CD14-positive monocyte (primary cell): Measurements from ENCODE around the gene PSRC1. TPM values are rescaled to one million over a fixed set of nuclear protein-coding genes. Genes with fewer than 3 reads are reported as not detected.

Source experiments
- DNase-seq, 3 donors: peaks; one replicate each; pipeline ENCODE4 v3.0.0-alpha.2; 2011 to 2022
- H2AFZ ChIP-seq: 2 replicates; pipeline ENCODE4 v1.6.0; 2012; ENCODE audit warnings: mild to moderate bottlenecking, low read depth, low read length, inconsistent platforms; ENCODE audit not compliant: insufficient read depth, poor library complexity, severe bottlenecking
- H3K27ac ChIP-seq, 2 donors: 1 replicate in 1 of 2; 2 replicates in 1 of 2; pipeline ENCODE4 v1.5.1; 2012 to 2013; ENCODE audit warnings: low read length in 2 of 2, control low read depth in 1 of 2, inconsistent platforms in 1 of 2, low read depth in 1 of 2, mild to moderate bottlenecking in 1 of 2
- H3K27me3 ChIP-seq, 2 donors: one replicate each; pipeline versions ENCODE4 v1.6.0 to v1.6.1; 2011 to 2013; ENCODE audit warnings: low read length in 2 of 2; ENCODE audit not compliant: control insufficient read depth in 2 of 2, insufficient read depth in 2 of 2
- H3K36me3 ChIP-seq, 2 donors: replicated peaks in 1 of 2; 1 replicate in 1 of 2; 2 replicates in 1 of 2; pipeline versions ENCODE4 v1.5.1 to v1.6.1; 2012 to 2013; ENCODE audit warnings: low read length in 2 of 2, control low read depth in 1 of 2, inconsistent platforms in 1 of 2, mild to moderate bottlenecking in 1 of 2; ENCODE audit not compliant: insufficient read depth in 2 of 2, control insufficient read depth in 1 of 2
- H3K4me1 ChIP-seq, 2 donors: 1 replicate in 1 of 2; 2 replicates in 1 of 2; pipeline versions ENCODE4 v1.5.1 to v1.6.1; 2012 to 2013; ENCODE audit warnings: low read length in 2 of 2, control low read depth in 1 of 2, inconsistent platforms in 1 of 2, mild to moderate bottlenecking in 1 of 2, moderate library complexity in 1 of 2; ENCODE audit not compliant: insufficient read depth in 2 of 2, control insufficient read depth in 1 of 2
- H3K4me2 ChIP-seq: replicated peaks from 2 replicates; pipeline ENCODE3; 2012; ENCODE audit warnings: low read length, moderate library complexity, mild to moderate bottlenecking; ENCODE audit not compliant: poor library complexity, severe bottlenecking; ENCODE audit errors: extremely low read depth
- H3K4me3 ChIP-seq, 3 experiments: fragments of 200-600 bp in 1 of 3; sonication (generic) in 1 of 3; replicated peaks in 1 of 3; 1 replicate in 2 of 3; 2 replicates in 1 of 3; pipeline ENCODE4 v1.5.1; 2011 to 2013; ENCODE audit warnings: low read length in 3 of 3, mild to moderate bottlenecking in 3 of 3, control low read depth in 2 of 3, low read depth in 2 of 3, inconsistent platforms in 1 of 3, moderate library complexity in 1 of 3
- H3K79me2 ChIP-seq: 2 replicates; pipeline ENCODE4 v1.6.0; 2012; ENCODE audit warnings: mild to moderate bottlenecking, control low read depth, inconsistent platforms, low read length, moderate library complexity; ENCODE audit not compliant: insufficient read depth
- H3K9ac ChIP-seq: 2 replicates; pipeline ENCODE4 v1.6.0; 2017; ENCODE audit warnings: low read length, mild to moderate bottlenecking; ENCODE audit not compliant: insufficient read depth, poor library complexity, severe bottlenecking
- H3K9me3 ChIP-seq, 2 donors: replicated peaks in 1 of 2; 1 replicate in 1 of 2; 2 replicates in 1 of 2; pipeline versions ENCODE4 v1.5.1 to v1.6.1; 2012 to 2013; ENCODE audit warnings: low read length in 2 of 2, control low read depth in 1 of 2; ENCODE audit not compliant: control insufficient read depth in 1 of 2, insufficient read depth in 1 of 2
- H4K20me1 ChIP-seq: 2 replicates; pipeline ENCODE4 v1.6.0; 2012; ENCODE audit warnings: mild to moderate bottlenecking, low read length, control low read depth, moderate library complexity; ENCODE audit not compliant: insufficient read depth
- H3K27ac Mint-ChIP-seq, 7 donors: one replicate each; pipeline ENCODE4 v1.8.0; 2020; ENCODE audit warnings: mild to moderate bottlenecking in 7 of 7, mixed read lengths in 7 of 7, moderate library complexity in 6 of 7, inconsistent platforms in 2 of 7
- H3K27me3 Mint-ChIP-seq, 3 donors: one replicate each; pipeline ENCODE4 v1.8.0; 2021 to 2022; ENCODE audit warnings: low read depth in 3 of 3, mild to moderate bottlenecking in 3 of 3, mixed read lengths in 3 of 3, moderate library complexity in 3 of 3, inconsistent platforms in 1 of 3
- H3K36me3 Mint-ChIP-seq, 2 donors: one replicate each; pipeline ENCODE4 v1.8.0; 2020; ENCODE audit warnings: mixed read lengths in 2 of 2, inconsistent platforms in 1 of 2, mild to moderate bottlenecking in 1 of 2
- H3K4me1 Mint-ChIP-seq: one replicate; pipeline ENCODE4 v1.8.0; 2020; ENCODE audit warnings: mild to moderate bottlenecking, mixed read lengths
- H3K4me3 Mint-ChIP-seq, 2 donors: one replicate each; pipeline ENCODE4 v1.8.0; 2020; ENCODE audit warnings: mild to moderate bottlenecking in 2 of 2, mixed read lengths in 2 of 2, moderate library complexity in 1 of 2
- H3K9me3 Mint-ChIP-seq, 7 donors: one replicate each; pipeline ENCODE4 v1.8.0; 2020 to 2022; ENCODE audit warnings: mixed read lengths in 7 of 7, mild to moderate bottlenecking in 6 of 7, moderate library complexity in 6 of 7, inconsistent platforms in 2 of 7
- CTCF ChIP-seq: fragments of 200-600 bp; IDR thresholded peaks from one replicate; pipeline ENCODE4 v1.8.0; 2022; ENCODE audit warnings: antibody characterized with exemption, mild to moderate bottlenecking
- WGBS: methylation state at CpG from one replicate; pipeline ENCODE4 v1.1.5; 2013; ENCODE audit warnings: missing lambda C conversion rate; ENCODE audit not compliant: insufficient coverage; 5-methylcytosine and 5-hydroxymethylcytosine counted together
- intact Hi-C, 2 donors: fragments of 100-400 bp; cut with micrococcal nuclease; formaldehyde crosslinking; loops; one replicate each; pipeline versions ENCODE4 v1.15.0 to v1.15.1; 2023
- polyA plus RNA-seq, 3 donors: library from polyadenylated mRNA; depleted of rRNA in 1 of 3; unstranded in 2 of 3; stranded (reverse) in 1 of 3; fragments of 300-500 nt in 2 of 3; fragments of >200 nt in 1 of 3; fragmentation: Illumina TruSeq in 2 of 3; gene quantifications; 1 replicate in 2 of 3; 2 replicates in 1 of 3; pipeline ENCODE4 v1.2.3, GENCODE V29; 2012 to 2021

Gene PSRC1
- polyA plus RNA-seq, 3 donors, result 5.8 to 25.5 (median 7.1) TPM

DNA sequence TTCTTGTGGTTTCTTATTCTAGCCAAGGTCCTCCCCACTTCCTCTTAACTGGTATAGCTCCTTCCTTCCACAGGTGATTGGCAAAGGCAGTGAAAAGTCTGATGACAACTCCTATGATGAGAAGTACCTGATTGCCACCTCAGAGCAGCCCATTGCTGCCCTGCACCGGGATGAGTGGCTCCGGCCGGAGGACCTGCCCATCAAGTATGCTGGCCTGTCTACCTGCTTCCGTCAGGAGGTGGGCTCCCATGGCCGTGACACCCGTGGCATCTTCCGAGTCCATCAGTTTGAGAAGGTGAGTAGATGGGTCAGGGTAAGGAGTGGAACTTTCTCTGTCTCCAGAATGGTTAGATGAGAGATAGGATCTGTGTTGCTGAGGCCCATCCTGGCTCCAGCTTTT is 47.8 kb downstream of the PSRC1 start:
- intact Hi-C loops, result no loop called here
- H3K27ac Mint-ChIP-seq, result no peak overlapping the region

GRCh38 chr1:109231066-109231465 is 51.9 kb downstream of the PSRC1 start:
- Mint-ChIP-seq H3K27me3 (no peaks in the 10 kb centered on the region), H3K27ac (no peak overlapping the region), H3K4me3 (no peak overlapping the region), H3K4me1 (no peaks in the 10 kb centered on the region), H3K9me3 (no peaks in the 10 kb centered on the region), H3K36me3 (peaks cover 76 to 88% of the 10 kb centered on the region in 2 donors)
- Histone ChIP-seq H3K4me1 (no peaks in the 10 kb centered on the region), H3K27ac (no peak overlapping the region), H3K4me3 (no peak overlapping the region), H3K27me3 (no peaks in the 10 kb centered on the region), H2AFZ (no peak overlapping the region), H3K9ac (no peak overlapping the region), H3K79me2 (no peaks in the 10 kb centered on the region), H3K36me3 (peaks cover 64 to 92% of the 10 kb centered on the region in 2 donors), H3K9me3 (no peaks in the 10 kb centered on the region), H3K4me2 (no peak overlapping the region), H4K20me1 (peaks cover 24% of the 10 kb centered on the region)
- WGBS, result 100% methylated on average over 3 of the region's 3 CpGs
- no peak for TF ChIP-seq CTCF
- intact Hi-C loops, result no loop called here
- DNase-seq, result no peak

More for the DNA sequence above, 47.8 kb downstream of the PSRC1 start:
- no peak overlapping the region for H3K9ac ChIP-seq
- no peaks in the 10 kb centered on the region for H3K27me3 ChIP-seq
- no peak overlapping the region for H2AFZ ChIP-seq
- 97% methylated on average over 7 of the region's 7 CpGs for WGBS
- H3K36me3 Mint-ChIP-seq, result peaks cover 75 to 81% of the 10 kb centered on the region in 2 donors
- peaks cover 0 to 1% (median 0%) of the 10 kb centered on the region in 3 donors for H3K27me3 Mint-ChIP-seq
- no peak for TF ChIP-seq CTCF
- no peaks in the 10 kb centered on the region for H3K4me1 ChIP-seq
- H3K79me2 ChIP-seq, result no peaks in the 10 kb centered on the region
- no peaks in the 10 kb centered on the region for H3K9me3 Mint-ChIP-seq
- H3K36me3 ChIP-seq, result peaks cover 73 to 89% of the 10 kb centered on the region in 2 donors
- DNase-seq, result no peak
- H3K9me3 ChIP-seq, result no peaks in the 10 kb centered on the region
- no peak overlapping the region for H3K27ac ChIP-seq
- no peak overlapping the region for H3K4me3 ChIP-seq
- no peaks in the 10 kb centered on the region for H3K4me1 Mint-ChIP-seq
- H4K20me1 ChIP-seq, result peaks cover 5% of the 10 kb centered on the region
- H3K4me3 Mint-ChIP-seq, result no peak overlapping the region
- no peak overlapping the region for H3K4me2 ChIP-seq

Other genes starting within 250 kb of the PSRC1 start
- 1 to 10 TPM; 5.2 to 7.6 (median 6.0) TPM for gene WDR47, start 241.0 kb downstream of the PSRC1 start, polyA plus RNA-seq
- gene TAF13, start 207.1 kb downstream of the PSRC1 start, polyA plus RNA-seq, result 10 to 100 TPM in 1 of 3 donors, 1 to 10 TPM in 2; 1.2 to 17.7 (median 5.2) TPM
- 10 to 100 TPM; 39.2 to 50.8 (median 43.3) TPM for gene TMEM167B, start 192.4 kb downstream of the PSRC1 start, polyA plus RNA-seq
- under 1 TPM in 1 of 3 donors, not detected in 2; 0.12 TPM for gene ELAPOR1, start 169.0 kb downstream of the PSRC1 start, polyA plus RNA-seq
- gene SARS1, start 69.2 kb downstream of the PSRC1 start, polyA plus RNA-seq, result 100 to 1,000 TPM in 1 of 3 donors, 10 to 100 TPM in 2; 70.1 to 107 (median 99.1) TPM
- under 1 TPM; 0.03 to 0.97 (median 0.04) TPM for gene CELSR2, start 33.6 kb downstream of the PSRC1 start, polyA plus RNA-seq
- under 1 TPM in 1 of 3 donors, not detected in 2; 0.13 TPM for gene MYBPHL, start 23.9 kb upstream of the PSRC1 start, polyA plus RNA-seq
- gene SORT1, start 114.8 kb upstream of the PSRC1 start, polyA plus RNA-seq, result 10 to 100 TPM; 21.3 to 41.1 (median 35.3) TPM
- gene PSMA5, start 143.3 kb upstream of the PSRC1 start, polyA plus RNA-seq, result 100 to 1,000 TPM in 2 of 3 donors, 10 to 100 TPM in 1; 36.6 to 119 (median 118) TPM
- gene SYPL2, start 183.4 kb upstream of the PSRC1 start, polyA plus RNA-seq, result under 1 TPM in 2 of 3 donors, not detected in 1; 0.03 to 0.12 TPM
- 1 to 10 TPM; 1.1 to 3.6 (median 1.7) TPM for gene ATXN7L2, start 200.8 kb upstream of the PSRC1 start, polyA plus RNA-seq
- 10 to 100 TPM in 1 of 3 donors, 1 to 10 TPM in 2; 1.4 to 13.2 (median 4.2) TPM for gene CYB561D1, start 210.9 kb upstream of the PSRC1 start, polyA plus RNA-seq
- gene AMIGO1, start 226.6 kb upstream of the PSRC1 start, polyA plus RNA-seq, result under 1 TPM; 0.05 to 0.26 (median 0.07) TPM